NT2/D1 (cell line): ENCODE results near the gene DCTN3.
A peak's percentile ranks its signal among the peaks of the same experiment; 100 is the strongest.

Experiments
- DNase-seq: peaks from one replicate; pipeline ENCODE4 v3.0.0-alpha.2; 2011; ENCODE audit warnings: low read depth, low spot score
- H3K27me3 ChIP-seq: 2 replicates; pipeline ENCODE4 v1.6.0; 2011; ENCODE audit warnings: mild to moderate bottlenecking; ENCODE audit not compliant: insufficient read length, insufficient read depth
- H3K36me3 ChIP-seq: 2 replicates; pipeline ENCODE4 v1.6.1; 2011; ENCODE audit warnings: mild to moderate bottlenecking, low read length, mixed read lengths; ENCODE audit not compliant: insufficient read depth, insufficient read length
- H3K4me1 ChIP-seq: 2 replicates; pipeline ENCODE4 v1.5.1; 2011; ENCODE audit not compliant: insufficient read depth, insufficient read length
- H3K4me3 ChIP-seq: 2 replicates; pipeline ENCODE4 v1.5.1; 2011; ENCODE audit warnings: low read depth; ENCODE audit not compliant: insufficient read length
- H3K9ac ChIP-seq: 2 replicates; pipeline ENCODE4 v1.6.0; 2011; ENCODE audit warnings: low read depth; ENCODE audit not compliant: insufficient read length
- H3K9me3 ChIP-seq: 2 replicates; pipeline ENCODE4 v1.5.1; 2011; ENCODE audit warnings: mild to moderate bottlenecking, low read length; ENCODE audit not compliant: insufficient read depth
- SUZ12 ChIP-seq: IDR thresholded peaks from 2 replicates; pipeline ENCODE4 v1.6.1; 2011; ENCODE audit not compliant: insufficient read length, insufficient read depth; ENCODE audit errors: extremely low read depth
- YY1 ChIP-seq: IDR thresholded peaks from 2 replicates; pipeline ENCODE4 v1.6.1; 2011; ENCODE audit not compliant: insufficient read length, insufficient read depth
- ZNF274 ChIP-seq: IDR thresholded peaks from 2 replicates; pipeline ENCODE4 v1.6.1; 2011; ENCODE audit warnings: mild to moderate bottlenecking, low read depth, low read length

Gene DCTN3

GRCh38 chr9:34659592-34660253 is 39.4 kb upstream of the DCTN3 start:
- H3K4me3 ChIP-seq = no peak overlapping the region
- H3K27me3 ChIP-seq = no peaks in the 10 kb centered on the region
- H3K9me3 ChIP-seq = no peaks in the 10 kb centered on the region
- H3K9ac ChIP-seq = no peak overlapping the region
- TF ChIP-seq YY1 = no peak
- TF ChIP-seq ZNF274 = no peak
- no peak for TF ChIP-seq SUZ12
- no peak for DNase-seq
- H3K36me3 ChIP-seq = peaks cover 6% of the 10 kb centered on the region
- peaks cover 8% of the 10 kb centered on the region for H3K4me1 ChIP-seq

DNA sequence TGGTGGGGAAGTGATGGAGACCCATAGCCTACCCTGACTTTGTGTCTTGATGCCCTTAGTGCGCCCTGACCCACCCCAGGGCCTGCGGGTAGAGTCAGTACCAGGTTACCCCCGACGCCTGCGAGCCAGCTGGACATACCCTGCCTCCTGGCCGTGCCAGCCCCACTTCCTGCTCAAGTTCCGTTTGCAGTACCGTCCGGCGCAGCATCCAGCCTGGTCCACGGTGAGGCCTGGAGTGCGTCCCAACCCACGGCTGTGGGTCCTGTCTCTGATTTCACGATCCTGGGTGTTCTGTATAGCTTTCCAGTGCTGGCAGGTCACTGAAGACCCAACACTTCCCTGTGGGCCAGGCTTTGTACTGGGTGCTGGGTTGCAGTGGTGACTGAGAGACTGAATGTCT is 38.2 kb upstream of the DCTN3 start:
- TF ChIP-seq SUZ12 = no peak
- TF ChIP-seq ZNF274 = no peak
- no peak for TF ChIP-seq YY1
- DNase-seq = no peak
- Histone ChIP-seq H3K4me3 (no peak overlapping the region), H3K4me1 (peaks cover 9% of the 10 kb centered on the region), H3K36me3 (peaks cover 6% of the 10 kb centered on the region), H3K27me3 (no peaks in the 10 kb centered on the region), H3K9me3 (no peaks in the 10 kb centered on the region), H3K9ac (no peak overlapping the region)

GRCh38 chr9:34656992-34657391 is 36.7 kb upstream of the DCTN3 start:
- Histone ChIP-seq H3K4me3 (no peak overlapping the region), H3K4me1 (peaks cover 23% of the 10 kb centered on the region), H3K27me3 (no peaks in the 10 kb centered on the region), H3K9me3 (no peaks in the 10 kb centered on the region), H3K36me3 (peaks cover 6% of the 10 kb centered on the region), H3K9ac (no peak overlapping the region)
- TF ChIP-seq YY1 (no peak), SUZ12 (no peak), ZNF274 (no peak)
- no peak for DNase-seq

DNA sequence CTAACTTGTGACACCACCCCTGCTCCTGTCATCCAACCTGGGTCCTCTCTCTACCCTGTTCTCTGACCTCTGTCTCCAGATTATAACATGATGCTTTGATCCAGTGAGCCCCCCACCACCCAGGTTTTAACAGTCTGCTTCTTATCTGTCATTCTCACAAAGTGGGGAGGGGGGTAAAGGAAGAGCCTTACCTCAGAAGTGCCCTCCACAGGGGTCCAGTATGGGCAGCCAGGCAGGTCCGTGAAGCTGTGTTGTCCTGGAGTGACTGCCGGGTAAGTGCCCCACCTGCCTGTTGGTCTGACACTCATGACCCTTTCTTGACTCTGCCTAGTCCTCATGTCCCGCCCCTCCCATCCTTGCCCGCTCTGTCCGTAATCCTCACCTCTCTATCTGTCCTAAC is 35.1 kb upstream of the DCTN3 start:
- H3K9me3 ChIP-seq = no peaks in the 10 kb centered on the region
- no peak overlapping the region for H3K4me3 ChIP-seq
- DNase-seq = no peak
- H3K36me3 ChIP-seq = peaks cover 14% of the 10 kb centered on the region
- H3K9ac ChIP-seq = no peak overlapping the region
- no peak for TF ChIP-seq YY1
- TF ChIP-seq SUZ12 = no peak
- TF ChIP-seq ZNF274 = no peak
- H3K27me3 ChIP-seq = no peaks in the 10 kb centered on the region
- H3K4me1 ChIP-seq = peaks cover 26% of the 10 kb centered on the region

DNA sequence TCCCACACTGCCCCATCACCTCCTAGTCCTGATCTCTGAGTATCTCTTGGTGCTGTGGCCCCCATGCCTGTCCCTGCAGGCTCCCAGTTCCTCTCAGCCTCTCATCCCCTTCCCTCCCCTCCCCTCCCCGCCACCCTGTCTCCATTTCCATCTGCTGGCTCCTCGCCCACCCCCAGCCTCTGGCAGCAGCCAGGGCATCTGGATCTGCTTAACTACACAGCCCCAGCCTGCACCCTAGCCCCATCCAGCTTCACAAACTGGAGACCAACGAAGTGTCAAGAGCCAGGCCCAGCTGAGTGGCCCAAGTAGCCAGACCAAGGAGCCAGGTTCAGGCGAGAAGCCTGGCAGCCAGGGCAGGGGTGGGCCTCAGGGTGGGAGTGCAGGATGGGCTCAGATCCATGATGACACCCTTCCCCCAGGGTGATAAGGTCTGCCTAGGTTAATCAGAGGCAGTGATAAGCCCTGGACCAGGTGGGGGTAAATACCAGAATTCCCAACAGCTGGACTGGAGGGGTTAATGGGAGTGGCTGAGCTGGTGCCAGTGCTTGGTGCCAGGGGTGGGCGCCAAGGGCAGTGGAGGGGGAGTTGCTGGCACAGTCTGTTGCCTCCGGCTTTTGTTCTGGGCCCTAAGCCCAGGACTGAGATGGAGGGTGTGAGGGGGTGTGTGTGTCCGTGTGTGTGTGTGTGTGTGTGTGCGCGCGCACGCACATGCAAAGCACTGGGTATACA is 34.2 kb upstream of the DCTN3 start:
- Histone ChIP-seq H3K4me1 (peaks cover 26% of the 10 kb centered on the region), H3K9me3 (no peaks in the 10 kb centered on the region), H3K27me3 (no peaks in the 10 kb centered on the region), H3K36me3 (peaks cover 17% of the 10 kb centered on the region), H3K9ac (no peak overlapping the region), H3K4me3 (no peak overlapping the region)
- DNase-seq = no peak
- TF ChIP-seq YY1 (no peak), SUZ12 (no peak)

DNA sequence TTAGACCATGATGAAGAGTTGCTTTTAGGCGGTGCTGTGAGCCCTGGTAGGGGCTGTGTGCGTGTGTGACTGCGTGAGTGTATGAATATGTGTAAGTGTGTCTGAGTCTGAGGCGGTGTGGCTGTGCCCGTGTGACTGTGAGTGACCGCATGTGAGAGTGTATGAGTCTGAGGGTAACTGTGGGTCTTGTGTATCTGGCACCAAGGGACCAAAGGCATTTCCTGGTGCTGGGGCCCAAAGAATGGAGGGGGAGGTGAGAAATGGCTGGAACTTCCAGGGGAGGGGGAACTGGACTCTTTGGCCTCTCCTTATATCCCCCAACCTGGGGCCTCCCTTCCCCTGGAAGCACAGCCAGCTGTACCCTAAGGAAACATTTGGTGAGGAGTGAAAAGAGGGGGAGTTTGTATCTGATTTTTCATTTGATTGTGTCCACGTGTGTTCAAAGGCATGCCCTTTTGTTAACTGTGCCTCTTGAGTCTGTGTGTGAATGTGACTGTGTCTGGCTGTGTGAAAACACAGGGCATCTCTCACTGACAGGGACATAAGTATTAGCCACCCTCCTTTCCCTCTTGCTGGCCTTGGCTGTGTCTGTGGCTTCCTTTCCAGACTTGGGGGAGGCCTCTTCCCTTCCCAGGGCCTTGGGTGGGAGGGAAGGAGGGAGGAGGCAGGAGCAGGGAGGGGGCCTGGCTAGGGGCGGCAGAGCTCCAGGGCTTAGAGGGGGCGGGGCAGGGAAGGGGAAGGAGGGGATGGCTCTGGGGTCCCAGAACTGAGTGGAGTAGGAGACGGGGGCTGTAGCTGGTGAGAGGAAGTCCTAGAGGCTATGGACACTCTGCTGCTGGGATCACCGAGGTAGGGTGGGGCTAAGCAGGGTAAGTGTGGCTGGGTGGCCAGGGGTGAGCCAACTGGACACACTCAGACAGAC is 33.1 kb upstream of the DCTN3 start:
- Histone ChIP-seq H3K9me3 (no peaks in the 10 kb centered on the region), H3K4me1 (peaks cover 26% of the 10 kb centered on the region), H3K9ac (peak overlapping the region; percentile 51), H3K36me3 (peaks cover 27% of the 10 kb centered on the region), H3K27me3 (no peaks in the 10 kb centered on the region), H3K4me3 (no peak overlapping the region)
- no peak for DNase-seq
- TF ChIP-seq YY1 (no peak), SUZ12 (no peak), ZNF274 (no peak)
